Body of pancreas (tissue), 4 donors: ENCODE results near the gene EFNA2. TPM values are rescaled to one million over a fixed set of nuclear protein-coding genes. Genes with fewer than 3 reads are reported as not detected.

Experiments used
- ATAC-seq: fragments of 150-250 bp; one replicate; pipeline ENCODE4 v1.9.1; 2016
- DNase-seq, 4 donors: peaks; one replicate each; pipeline ENCODE4 v3.0.0-alpha.2; 2019
- H3K27ac ChIP-seq, 4 donors: fragments of 200-600 bp; sonication (generic); 1 replicate in 3 of 4; 2 replicates in 1 of 4; pipeline versions ENCODE4 v1.5.1 to v1.6.1; 2016 to 2019; ENCODE audit warnings: mild to moderate bottlenecking in 1 of 4, mixed read lengths in 1 of 4, moderate library complexity in 1 of 4
- H3K27me3 ChIP-seq, 2 donors: fragments of 200-600 bp; sonication (generic); one replicate each; pipeline ENCODE4 v1.6.0; 2016; ENCODE audit warnings: mild to moderate bottlenecking in 1 of 2
- H3K36me3 ChIP-seq, 2 donors: fragments of 200-600 bp; sonication (generic); replicated peaks in 1 of 2; 2 replicates each; pipeline ENCODE4 v1.5.1; 2016; ENCODE audit warnings: low read depth in 2 of 2; ENCODE audit not compliant: insufficient read depth in 1 of 2
- H3K4me1 ChIP-seq: fragments of 200-600 bp; sonication (generic); one replicate; pipeline ENCODE4 v1.6.0; 2016
- H3K4me3 ChIP-seq, 2 donors: fragments of 200-600 bp; sonication (generic); 1 replicate in 1 of 2; 2 replicates in 1 of 2; pipeline ENCODE4 v1.5.1; 2016 to 2019
- H3K9me3 ChIP-seq, 3 donors: fragments of 200-600 bp; sonication (generic); 1 replicate in 2 of 3; 2 replicates in 1 of 3; pipeline ENCODE4 v1.5.1; 2016
- POLR2A ChIP-seq, 3 donors: fragments of 450-650 bp; IDR thresholded peaks; one replicate each; pipeline ENCODE4 v1.6.1; 2016; ENCODE audit warnings: antibody characterized with exemption in 3 of 3, mild to moderate bottlenecking in 2 of 3
- WGBS, 2 donors: methylation state at CpG; one replicate each; pipeline ENCODE4 v1.1.5; 2017; 5-methylcytosine and 5-hydroxymethylcytosine counted together
- intact Hi-C: fragments of 100-400 bp; cut with DNase I; formaldehyde crosslinking; loops from one replicate; pipeline ENCODE4 v1.15.1; 2023
- total RNA-seq, 2 donors: library from RNA; depleted of rRNA; stranded (reverse); fragments of >200 nt; gene quantifications; one replicate each; pipeline ENCODE4 v1.1.0, GENCODE V29; 2016
- TF ChIP-seq, protein P1 (sequence below), 7 experiments: fragments of 450-650 bp in 4 of 7; fragments of 200-600 bp in 3 of 7; sonication (generic) in 3 of 7; IDR thresholded peaks; one replicate each; pipeline ENCODE4 v1.5.1; 2016 to 2019; ENCODE audit warnings: antibody characterized with exemption in 7 of 7

Gene EFNA2
- total RNA-seq, 2 donors from 2014 or later = not detected

DNA sequence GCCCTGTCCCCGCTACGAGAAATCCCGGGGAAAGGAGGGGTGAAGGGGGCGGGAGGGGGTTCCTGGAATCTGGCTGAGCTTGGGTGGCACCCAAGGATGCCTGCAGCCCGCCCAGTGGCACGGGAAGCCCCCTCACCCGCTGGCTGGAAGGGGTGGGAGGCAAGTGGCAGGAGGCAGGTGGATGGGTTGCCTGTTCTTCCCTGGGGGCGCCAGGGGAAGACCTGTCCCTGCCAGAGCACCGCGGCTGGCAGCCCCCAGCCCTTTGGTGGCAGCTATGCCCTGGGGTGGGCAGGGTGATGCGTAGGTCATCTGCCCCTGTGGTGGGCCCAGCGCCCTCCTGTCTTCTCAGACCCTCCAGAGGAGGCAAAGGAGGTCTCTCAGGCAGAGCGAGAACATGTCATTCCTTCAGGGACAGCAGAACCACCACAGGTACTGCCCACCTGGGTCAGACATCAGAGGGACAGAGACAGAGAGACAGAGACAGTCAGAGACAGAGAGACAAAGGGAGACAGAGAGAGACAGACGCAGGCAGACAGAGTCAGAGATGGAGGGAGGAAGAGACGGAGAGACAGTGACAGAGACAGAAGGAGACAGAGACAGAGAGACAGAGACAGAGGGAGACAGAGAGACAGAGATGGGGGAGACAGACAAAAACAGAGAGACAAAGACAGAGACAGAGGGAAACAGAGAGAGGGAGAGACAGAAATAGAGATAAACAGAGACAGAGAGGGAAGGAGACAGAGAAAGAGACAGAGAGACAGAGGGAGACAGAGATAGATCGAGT is 36.7 kb downstream of the EFNA2 start:
- ATAC-seq (no peak), DNase-seq (no peak)
- Histone ChIP-seq H3K36me3 (no peaks in the 10 kb centered on the region), H3K9me3 (no peaks in the 10 kb centered on the region), H3K4me3 (no peak overlapping the region), H3K4me1 (peaks cover 12% of the 10 kb centered on the region), H3K27me3 (peaks cover 0 to 27% of the 10 kb centered on the region in 2 donors), H3K27ac (no peak overlapping the region)
- TF ChIP-seq, protein P1, sequence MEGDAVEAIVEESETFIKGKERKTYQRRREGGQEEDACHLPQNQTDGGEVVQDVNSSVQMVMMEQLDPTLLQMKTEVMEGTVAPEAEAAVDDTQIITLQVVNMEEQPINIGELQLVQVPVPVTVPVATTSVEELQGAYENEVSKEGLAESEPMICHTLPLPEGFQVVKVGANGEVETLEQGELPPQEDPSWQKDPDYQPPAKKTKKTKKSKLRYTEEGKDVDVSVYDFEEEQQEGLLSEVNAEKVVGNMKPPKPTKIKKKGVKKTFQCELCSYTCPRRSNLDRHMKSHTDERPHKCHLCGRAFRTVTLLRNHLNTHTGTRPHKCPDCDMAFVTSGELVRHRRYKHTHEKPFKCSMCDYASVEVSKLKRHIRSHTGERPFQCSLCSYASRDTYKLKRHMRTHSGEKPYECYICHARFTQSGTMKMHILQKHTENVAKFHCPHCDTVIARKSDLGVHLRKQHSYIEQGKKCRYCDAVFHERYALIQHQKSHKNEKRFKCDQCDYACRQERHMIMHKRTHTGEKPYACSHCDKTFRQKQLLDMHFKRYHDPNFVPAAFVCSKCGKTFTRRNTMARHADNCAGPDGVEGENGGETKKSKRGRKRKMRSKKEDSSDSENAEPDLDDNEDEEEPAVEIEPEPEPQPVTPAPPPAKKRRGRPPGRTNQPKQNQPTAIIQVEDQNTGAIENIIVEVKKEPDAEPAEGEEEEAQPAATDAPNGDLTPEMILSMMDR (IDR thresholded peaks at IDR 0.05) = no peak
- no peak for TF ChIP-seq POLR2A (IDR thresholded peaks at IDR 0.05)
- intact Hi-C loops = no loop called here
- 79 to 87% methylated on average over 9 to 16 of the region's 16 CpGs for WGBS, 2 donors

DNA sequence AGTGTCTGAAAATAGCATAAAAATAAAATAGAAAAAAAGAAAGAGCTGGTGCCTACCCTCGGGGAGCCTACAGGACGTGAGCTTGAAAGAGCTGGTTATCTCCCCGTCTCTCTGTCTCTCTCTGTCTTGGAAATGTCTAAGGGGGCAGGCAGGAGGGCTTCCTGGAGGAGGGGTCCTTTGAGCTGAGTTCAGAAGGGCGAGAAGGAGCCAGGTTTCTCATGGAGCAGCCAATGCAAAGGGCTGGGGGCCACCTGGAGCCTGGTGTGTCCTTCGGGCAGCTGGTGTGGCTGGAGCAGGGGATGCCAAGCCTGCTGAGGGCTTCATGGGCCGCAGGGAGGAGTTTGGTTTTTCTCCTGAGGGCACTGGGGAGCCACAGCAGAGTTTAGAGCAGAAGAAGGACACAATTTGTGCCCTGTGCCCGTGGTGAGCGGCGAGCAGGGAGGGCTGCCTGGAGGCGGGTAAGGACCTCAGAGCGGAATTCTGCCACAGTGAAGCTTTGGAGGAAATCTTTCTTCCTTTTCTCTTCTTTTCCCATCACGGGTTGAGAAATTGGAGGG is 38.7 kb downstream of the EFNA2 start:
- peaks cover 0 to 19% of the 10 kb centered on the region in 2 donors for H3K27me3 ChIP-seq
- WGBS, 2 donors = 82 to 88% methylated on average over 12 of the region's 12 CpGs

DNA sequence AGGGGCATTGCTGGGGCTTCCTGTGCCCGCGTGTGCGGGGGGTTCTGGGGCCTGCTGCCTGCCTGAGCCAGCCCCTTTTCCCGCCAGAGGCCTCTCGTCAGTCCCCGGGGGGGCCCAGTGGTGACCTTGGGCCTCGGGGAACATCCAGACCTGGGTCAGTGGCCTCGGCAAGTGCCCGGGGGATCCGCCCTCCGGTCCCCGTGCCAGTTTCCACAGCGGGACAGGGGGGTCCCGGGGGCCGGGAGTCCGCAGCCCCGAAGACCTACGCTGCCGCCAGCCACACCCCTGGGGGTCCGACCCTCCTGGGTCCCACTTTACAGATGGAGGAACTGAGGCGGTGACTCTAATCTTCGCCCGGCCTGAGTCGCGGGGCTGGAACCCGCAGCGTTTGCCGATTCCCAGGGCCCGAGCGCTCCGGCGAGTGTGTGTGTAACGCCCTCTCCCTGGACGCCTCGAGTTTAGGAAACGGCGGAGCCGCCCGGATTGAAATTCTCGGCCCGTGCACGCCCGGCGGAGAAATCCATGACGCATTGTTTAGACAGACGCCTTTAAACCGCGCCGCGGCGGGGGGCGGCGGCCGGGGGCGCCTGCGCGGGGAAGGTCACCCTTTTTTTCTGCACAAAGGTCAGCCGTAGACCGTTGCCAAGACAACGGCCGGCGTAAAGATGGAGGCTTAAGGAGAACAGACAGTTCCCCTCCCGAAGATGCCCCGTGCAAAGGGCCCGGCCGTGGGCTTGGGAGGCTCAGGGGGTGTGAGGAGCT is 39.3 kb downstream of the EFNA2 start:
- ATAC-seq = peak; percentile 63
- no peak overlapping the region for H3K4me3 ChIP-seq
- no peak for TF ChIP-seq POLR2A (IDR thresholded peaks at IDR 0.05)
- TF ChIP-seq, protein P1 (IDR thresholded peaks at IDR 0.05) = no peak

More for the DNA sequence above, 38.7 kb downstream of the EFNA2 start:
- Histone ChIP-seq H3K4me3 (no peak overlapping the region), H3K4me1 (peaks cover 12% of the 10 kb centered on the region), H3K27ac (no peak overlapping the region), H3K36me3 (no peaks in the 10 kb centered on the region), H3K9me3 (no peaks in the 10 kb centered on the region)
- DNase-seq = no peak
- TF ChIP-seq POLR2A (IDR thresholded peaks at IDR 0.05) = no peak
- TF ChIP-seq, protein P1 (IDR thresholded peaks at IDR 0.05) = no peak
- no peak for ATAC-seq
- intact Hi-C loops = no loop called here

DNA sequence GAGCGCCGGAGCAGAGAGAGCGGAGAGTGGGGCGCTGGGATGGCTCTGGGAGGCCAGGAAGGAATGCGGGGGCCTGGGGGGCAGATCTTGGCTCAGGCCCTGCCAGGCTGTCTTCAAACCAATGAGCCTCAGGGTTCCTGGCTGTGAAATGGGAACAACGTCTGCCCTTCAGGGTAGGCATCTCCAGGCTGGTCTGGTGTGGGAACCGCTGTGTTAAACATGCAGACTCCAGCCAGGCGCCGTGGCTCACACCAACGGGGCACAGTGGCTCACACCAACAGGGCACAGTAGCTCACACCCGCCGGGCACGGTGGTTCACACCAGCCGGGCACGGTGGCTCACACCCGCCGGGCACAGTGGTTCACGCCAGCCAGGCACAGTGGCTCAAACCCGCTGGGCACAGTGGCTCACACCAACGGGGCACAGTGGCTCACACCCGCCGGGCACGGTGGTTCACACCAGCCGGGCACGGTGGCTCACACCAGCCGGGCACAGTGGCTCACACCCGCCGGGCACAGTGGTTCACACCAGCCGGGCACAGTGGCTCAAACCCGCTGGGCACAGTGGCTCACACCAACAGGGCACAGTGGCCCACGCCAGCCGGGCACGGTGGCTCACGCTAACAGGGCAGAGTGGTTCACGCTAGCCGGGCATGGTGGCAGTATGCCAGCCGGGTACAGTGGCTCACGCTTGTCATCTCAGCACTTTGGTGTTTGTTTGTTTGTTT is 40.1 kb downstream of the EFNA2 start:
- 74% methylated on average over 38 of the region's 38 CpGs; no CpG with 5 or more reads in 1 of the 2 donors for WGBS, 2 donors
- TF ChIP-seq POLR2A (IDR thresholded peaks at IDR 0.05) = no peak
- TF ChIP-seq, protein P1 (IDR thresholded peaks at IDR 0.05) = no peak
- DNase-seq (peak in 1 of 4 donors; percentile 17), ATAC-seq (no peak)
- no peak overlapping the region for H3K27ac ChIP-seq
- H3K4me1 ChIP-seq = peaks cover 12% of the 10 kb centered on the region
- no peaks in the 10 kb centered on the region for H3K9me3 ChIP-seq
- no peak overlapping the region for H3K4me3 ChIP-seq
- intact Hi-C loops = no loop called here
- H3K36me3 ChIP-seq = no peaks in the 10 kb centered on the region
- peaks cover 0 to 19% of the 10 kb centered on the region in 2 donors for H3K27me3 ChIP-seq

More for the DNA sequence above, 39.3 kb downstream of the EFNA2 start:
- intact Hi-C loops = no loop called here
- DNase-seq = peak; percentile 36 to 51 (median 42)
- Histone ChIP-seq H3K4me1 (peaks cover 12% of the 10 kb centered on the region), H3K9me3 (no peaks in the 10 kb centered on the region), H3K27ac (no peak overlapping the region), H3K27me3 (peaks cover 0 to 19% of the 10 kb centered on the region in 2 donors), H3K36me3 (no peaks in the 10 kb centered on the region)
- 1 to 4% methylated on average over 9 to 64 of the region's 66 CpGs for WGBS, 2 donors
